NCI-H2107 treated with DMSO at 0.1 percent for 48 hours (cell line): ENCODE data around the gene MAGEA3.
"Not testable (repeated sequence)": the region's sequence is repeated elsewhere in the genome, so short reads cannot be mapped to it uniquely, and the experiment has no call there.

ENCODE experiments used
- DNase-seq: peaks from one replicate; lab custom pipeline; 2025; ENCODE audit not compliant: unreplicated experiment; lab: John Stamatoyannopoulos, UW

MAGEA3 gene, protein sequence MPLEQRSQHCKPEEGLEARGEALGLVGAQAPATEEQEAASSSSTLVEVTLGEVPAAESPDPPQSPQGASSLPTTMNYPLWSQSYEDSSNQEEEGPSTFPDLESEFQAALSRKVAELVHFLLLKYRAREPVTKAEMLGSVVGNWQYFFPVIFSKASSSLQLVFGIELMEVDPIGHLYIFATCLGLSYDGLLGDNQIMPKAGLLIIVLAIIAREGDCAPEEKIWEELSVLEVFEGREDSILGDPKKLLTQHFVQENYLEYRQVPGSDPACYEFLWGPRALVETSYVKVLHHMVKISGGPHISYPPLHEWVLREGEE

DNA sequence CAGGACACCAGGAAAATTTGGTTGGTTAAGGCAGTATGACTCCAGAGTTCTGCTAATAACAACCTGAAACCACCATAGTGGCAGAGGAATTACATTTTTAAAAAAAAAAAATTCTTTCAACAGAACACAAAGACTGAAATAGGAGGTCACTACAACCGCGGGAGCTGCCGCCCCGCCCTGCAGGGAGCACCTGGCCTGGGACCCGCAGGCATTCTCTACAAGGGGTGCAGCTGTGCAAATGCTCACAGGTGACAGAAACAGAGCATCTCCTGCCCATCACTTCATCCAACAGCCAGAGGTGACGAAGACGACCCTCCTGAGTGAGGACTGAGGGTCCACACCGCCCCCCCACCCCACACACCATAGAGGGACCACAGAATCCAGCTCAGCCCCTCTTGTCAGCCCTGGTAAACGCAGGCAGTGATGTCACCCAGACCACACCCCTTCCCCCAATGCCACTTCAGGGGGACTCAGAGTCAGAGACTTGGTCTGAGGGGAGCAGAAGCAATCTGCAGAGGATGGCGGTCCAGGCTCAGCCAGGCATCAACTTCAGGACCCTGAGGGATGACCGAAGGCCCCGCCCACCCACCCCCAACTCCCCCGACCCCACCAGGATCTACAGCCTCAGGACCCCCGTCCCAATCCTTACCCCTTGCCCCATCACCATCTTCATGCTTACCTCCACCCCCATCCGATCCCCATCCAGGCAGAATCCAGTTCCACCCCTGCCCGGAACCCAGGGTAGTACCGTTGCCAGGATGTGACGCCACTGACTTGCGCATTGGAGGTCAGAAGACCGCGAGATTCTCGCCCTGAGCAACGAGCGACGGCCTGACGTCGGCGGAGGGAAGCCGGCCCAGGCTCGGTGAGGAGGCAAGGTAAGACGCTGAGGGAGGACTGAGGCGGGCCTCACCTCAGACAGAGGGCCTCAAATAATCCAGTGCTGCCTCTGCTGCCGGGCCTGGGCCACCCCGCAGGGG, at the start of gene MAGEA3:
Gene MAGEA3 (plus strand): TSS at position 843 of the 980 bp plus-strand sequence. CDS start 2,039 bp downstream, outside the sequence.
- not testable (repeated sequence) for DNase-seq

DNA sequence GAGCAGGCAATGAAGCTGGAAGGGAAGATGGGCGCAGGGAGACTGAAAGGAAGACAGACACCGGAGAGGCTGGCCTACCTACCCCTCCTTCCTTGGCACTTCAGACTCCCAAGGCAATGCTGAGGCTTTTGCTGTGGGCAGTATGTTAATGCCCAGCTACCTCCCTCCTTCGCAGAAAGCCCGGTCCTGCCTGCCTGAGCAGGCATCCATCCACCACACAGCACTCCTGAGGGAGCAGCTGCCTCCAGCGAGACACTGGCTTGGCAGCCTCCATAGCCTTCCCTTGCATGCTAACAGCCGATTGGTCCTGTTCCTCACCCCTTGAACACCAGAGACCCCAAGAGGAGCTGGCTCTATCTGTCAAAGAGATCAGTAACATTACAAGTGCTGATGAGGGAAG, 46.5 kb upstream of the MAGEA3 start:
- no peak for DNase-seq

GRCh38 chrX:152652467-152652866, 46.1 kb upstream of the MAGEA3 start:
- no peak for DNase-seq

DNA sequence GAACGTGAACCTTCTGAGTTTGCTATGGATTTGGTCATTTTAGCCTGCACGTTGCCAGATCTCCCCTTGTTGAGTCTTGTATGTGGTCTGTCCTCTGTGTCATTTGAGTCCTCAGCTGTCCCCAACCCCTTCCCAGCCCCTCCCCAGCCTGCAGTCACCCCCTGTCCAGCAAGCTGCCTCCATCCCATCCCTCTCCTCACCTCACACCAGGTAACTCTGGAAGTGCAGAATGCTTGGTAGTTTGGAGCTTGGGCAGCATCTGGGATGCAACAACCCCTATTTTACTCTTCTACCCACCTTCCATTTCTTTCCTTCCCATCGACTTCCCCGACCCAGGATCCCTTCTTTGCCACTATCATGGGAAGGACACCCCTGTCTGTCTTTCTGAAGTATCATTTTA, 42.5 kb upstream of the MAGEA3 start:
- no peak for DNase-seq

GRCh38 chrX:152656890-152657289, 41.7 kb upstream of the MAGEA3 start:
- no peak for DNase-seq

- no peak for DNase-seq
These were observed 40.3 kb upstream of the MAGEA3 start for GRCh38 chrX:152658302-152658701.

DNA sequence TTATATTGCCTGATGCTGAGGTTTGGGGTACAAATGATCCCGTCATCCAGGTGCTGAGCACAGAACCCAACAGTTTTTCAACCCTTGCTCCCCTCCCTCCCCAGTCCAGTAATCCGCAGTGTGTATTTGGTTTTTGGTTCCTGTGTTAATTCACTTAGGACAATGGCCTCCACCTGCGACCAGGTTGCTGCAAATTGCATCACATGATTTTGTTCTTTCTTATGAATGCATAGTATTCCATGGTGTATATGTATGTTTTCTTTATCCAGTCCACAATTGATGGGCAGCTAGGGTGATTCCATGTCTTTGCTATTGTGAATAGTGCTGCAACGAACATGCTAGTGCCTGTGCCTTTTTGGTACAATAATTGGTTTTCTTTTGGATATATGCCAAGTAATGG, 35.5 kb upstream of the MAGEA3 start:
- no peak for DNase-seq

- DNase-seq: no peak
These were observed 24.5 kb upstream of the MAGEA3 start for GRCh38 chrX:152674135-152674534.

- not testable (repeated sequence) for DNase-seq
These were observed 23.9 kb upstream of the MAGEA3 start for GRCh38 chrX:152674652-152675051.

DNA sequence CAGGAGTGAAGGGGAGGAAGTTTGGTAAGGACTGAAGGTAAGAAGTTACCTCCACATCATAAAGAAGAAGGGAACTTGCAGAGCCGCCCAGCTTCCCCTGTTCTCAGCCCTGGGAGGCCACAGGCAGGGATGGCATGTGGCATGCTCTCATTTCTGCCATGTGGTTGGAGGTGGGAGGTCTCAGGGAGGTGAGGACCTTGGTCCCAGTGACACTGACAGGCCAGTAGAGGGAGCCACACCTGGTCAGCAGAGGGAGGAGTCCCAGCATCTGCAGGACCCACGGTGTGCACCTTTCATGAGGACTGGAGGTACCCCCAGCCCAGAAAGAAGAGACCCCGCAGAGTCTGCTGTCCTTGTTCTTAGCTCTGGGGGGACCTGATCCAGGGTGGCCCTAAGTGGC, 17.6 kb upstream of the MAGEA3 start:
- not testable (repeated sequence) for DNase-seq

GRCh38 chrX:152700390-152700789, 1.8 kb downstream of the MAGEA3 start:
- not testable (repeated sequence) for DNase-seq

GRCh38 chrX:152706500-152706899, 7.9 kb downstream of the MAGEA3 start:
- not testable (repeated sequence) for DNase-seq

DNA sequence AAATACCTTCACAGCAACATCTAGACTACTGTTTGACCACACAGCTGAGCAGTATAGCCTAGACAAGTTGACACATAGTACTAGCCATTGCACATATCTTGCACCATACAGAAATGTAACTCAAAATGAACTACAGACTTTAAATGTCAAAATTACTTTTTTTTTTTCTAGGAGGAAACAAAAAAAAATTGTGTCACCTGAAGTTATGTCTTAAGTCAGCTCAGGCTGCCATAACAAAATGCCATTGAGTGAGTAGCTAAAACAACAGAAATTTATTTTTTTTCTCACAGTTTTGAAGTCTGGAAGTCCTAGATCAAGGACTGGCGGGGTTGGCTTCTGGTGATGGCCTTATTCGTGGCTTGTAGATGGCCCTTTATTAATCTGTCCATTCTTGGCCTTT, 10.6 kb downstream of the MAGEA3 start, which contains the start of gene CSAG2:
Gene CSAG2 (minus strand): TSS at position 101 of the 400 bp plus-strand sequence. CDS start 161 bp downstream, outside the sequence.
- not testable (repeated sequence) for DNase-seq

GRCh38 chrX:152713195-152713594, 14.6 kb downstream of the MAGEA3 start:
- DNase-seq: not testable (repeated sequence)

DNA sequence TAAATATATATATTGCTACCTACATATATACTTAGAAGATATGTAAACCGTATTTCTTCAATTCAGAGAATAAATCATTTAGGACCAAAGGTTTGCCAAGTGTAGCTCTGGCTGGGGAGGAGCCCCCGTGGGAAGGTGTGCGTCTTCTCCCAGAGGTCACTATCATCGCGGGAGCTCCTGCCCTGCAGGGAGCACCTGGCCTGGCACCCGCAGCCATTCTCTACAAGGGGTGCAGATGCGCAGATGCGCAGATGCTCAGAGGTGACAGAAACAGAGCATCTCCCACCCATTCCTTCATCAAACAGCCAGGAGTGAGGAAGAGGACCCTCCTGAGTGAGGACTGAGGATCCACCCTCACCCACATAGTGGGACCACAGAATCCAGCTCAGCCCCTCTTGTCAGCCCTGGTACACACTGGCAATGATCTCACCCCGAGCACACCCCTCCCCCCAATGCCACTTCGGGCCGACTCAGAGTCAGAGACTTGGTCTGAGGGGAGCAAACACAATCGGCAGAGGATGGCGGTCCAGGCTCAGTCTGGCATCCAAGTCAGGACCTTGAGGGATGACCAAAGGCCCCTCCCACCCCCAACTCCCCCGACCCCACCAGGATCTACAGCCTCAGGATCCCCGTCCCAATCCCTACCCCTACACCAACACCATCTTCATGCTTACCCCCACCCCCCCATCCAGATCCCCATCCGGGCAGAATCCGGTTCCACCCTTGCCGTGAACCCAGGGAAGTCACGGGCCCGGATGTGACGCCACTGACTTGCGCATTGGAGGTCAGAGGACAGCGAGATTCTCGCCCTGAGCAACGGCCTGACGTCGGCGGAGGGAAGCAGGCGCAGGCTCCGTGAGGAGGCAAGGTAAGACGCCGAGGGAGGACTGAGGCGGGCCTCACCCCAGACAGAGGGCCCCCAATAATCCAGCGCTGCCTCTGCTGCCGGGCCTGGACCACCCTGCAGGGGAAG, 15.5 kb downstream of the MAGEA3 start, which contains the start of gene MAGEA2B:
Gene MAGEA2B (plus strand): TSS at position 814 of the 973 bp plus-strand sequence. CDS start 2,479 bp downstream, outside the sequence.
- not testable (repeated sequence) for DNase-seq

GRCh38 chrX:152725409-152725808, 26.8 kb downstream of the MAGEA3 start:
- DNase-seq: no peak

- DNase-seq: no peak
These were observed 34.8 kb downstream of the MAGEA3 start, which contains the start of the genes CSAG1 and MAGEA12 for GRCh38 chrX:152733261-152733975. CSAG1 (minus strand) TSS chrX:152733721; CDS start chrX:152732460, 1,261 bp downstream. MAGEA12 (plus strand) TSS chrX:152733757; CDS start chrX:152736162, 2,405 bp downstream.

DNA sequence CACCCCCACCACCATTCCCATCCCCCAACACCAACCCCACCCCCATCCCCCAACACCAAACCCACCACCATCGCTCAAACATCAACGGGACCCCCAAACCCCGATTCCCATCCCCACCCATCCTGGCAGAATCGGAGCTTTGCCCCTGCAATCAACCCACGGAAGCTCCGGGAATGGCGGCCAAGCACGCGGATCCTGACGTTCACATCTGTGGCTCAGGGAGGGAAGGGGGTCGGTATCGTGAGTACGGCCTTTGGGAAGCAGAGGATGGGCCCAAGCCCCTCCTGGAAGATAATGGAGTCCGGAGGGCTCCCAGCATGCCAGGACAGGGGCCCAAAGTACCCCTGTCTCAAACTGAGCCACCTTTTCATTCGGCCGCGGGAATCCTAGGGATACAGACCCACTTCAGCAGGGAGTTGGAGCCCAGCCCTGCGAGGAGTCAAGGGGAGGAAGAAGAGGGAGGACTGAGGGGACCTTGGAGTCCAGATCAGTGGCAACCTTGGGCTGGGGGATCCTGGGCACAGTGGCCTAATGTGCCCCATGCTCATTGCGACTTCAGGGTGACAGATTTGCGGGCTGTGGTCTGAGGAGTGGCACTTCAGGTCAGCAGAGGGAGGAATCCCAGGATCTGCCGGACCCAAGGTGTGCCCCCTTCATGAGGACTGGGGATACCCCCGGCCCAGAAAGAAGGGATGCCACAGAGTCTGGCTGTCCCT, 35.7 kb downstream of the MAGEA3 start:
- DNase-seq: not testable (repeated sequence)

DNA sequence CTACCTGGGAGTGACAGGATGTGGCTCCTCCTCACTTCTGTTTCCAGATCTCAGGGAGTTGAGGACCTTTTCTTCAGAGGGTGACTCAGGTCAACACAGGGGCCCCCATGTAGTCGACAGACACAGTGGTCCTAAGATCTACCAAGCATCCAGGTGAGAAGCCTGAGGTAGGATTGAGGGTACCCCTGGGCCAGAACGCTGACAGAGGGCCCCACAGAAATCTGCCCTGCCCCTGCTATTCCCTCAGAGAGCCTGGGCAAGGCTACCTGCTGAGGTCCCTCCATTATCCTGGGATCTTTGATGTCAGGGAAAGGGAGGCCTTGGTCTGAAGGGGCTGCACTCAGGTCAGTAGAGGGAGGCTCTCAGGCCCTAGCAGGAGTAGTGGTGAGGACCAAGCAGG, 36.5 kb downstream of the MAGEA3 start:
- no peak for DNase-seq
